SK-N-MC (cell line): Measurements from ENCODE around the gene AQP12A.
"Not testable (repeated sequence)": the region's sequence is repeated elsewhere in the genome, so short reads cannot be mapped to it uniquely, and the experiment has no call there.

Experiments
- DNase-seq: peaks from one replicate; pipeline ENCODE4 v3.0.0-alpha.2; 2011; ENCODE audit warnings: low read depth, low spot score
- H3K27ac ChIP-seq: fragments of 200-600 bp; sonication (generic); 2 replicates; pipeline ENCODE4 v1.5.1; 2016; ENCODE audit warnings: mixed run types
- H3K36me3 ChIP-seq: fragments of 200-600 bp; sonication (generic); 2 replicates; pipeline ENCODE4 v1.6.1; 2017; ENCODE audit warnings: antibody characterized with exemption, low read length, mixed read lengths; ENCODE audit not compliant: insufficient read depth
- H3K4me3 ChIP-seq: fragments of 200-600 bp; sonication (generic); 2 replicates; pipeline ENCODE4 v1.5.1; 2016
- H3K9ac ChIP-seq: fragments of 200-600 bp; sonication (generic); 2 replicates; pipeline ENCODE4 v1.8.0; 2017; ENCODE audit warnings: mixed run types, mixed read lengths; ENCODE audit not compliant: insufficient read length
- H3K9me3 ChIP-seq: fragments of 200-600 bp; sonication (generic); 2 replicates; pipeline ENCODE4 v1.6.1; 2017; ENCODE audit warnings: low read depth, mild to moderate bottlenecking, antibody characterized with exemption, low read length, moderate library complexity, mixed read lengths
- EZH2 ChIP-seq: fragments of 200-600 bp; sonication (generic); IDR thresholded peaks from one replicate; pipeline ENCODE4 v1.6.1; 2017; ENCODE audit warnings: antibody characterized with exemption
- FOXP2 ChIP-seq: optimal IDR thresholded peaks from 2 replicates; pipeline ENCODE3; 2011; ENCODE audit warnings: mild to moderate bottlenecking, moderate library complexity; ENCODE audit not compliant: insufficient read depth; ENCODE audit errors: extremely low read length, control extremely low read depth
- POLR2AphosphoS5 ChIP-seq: IDR thresholded peaks from 2 replicates; pipeline ENCODE4 v1.6.1; 2012; ENCODE audit warnings: mild to moderate bottlenecking, low read depth, low read length, borderline replicate concordance

Gene AQP12A

GRCh38 chr2:240691631-240692420, at the start of gene AQP12A:
TSS of gene AQP12A (plus strand) at chr2:240691866. CDS start at chr2:240691914, 48 bp downstream.
- H3K4me3 ChIP-seq, H3K9me3 ChIP-seq, H3K27ac ChIP-seq, H3K9ac ChIP-seq, H3K36me3 ChIP-seq, DNase-seq: not testable (repeated sequence)

GRCh38 chr2:240642061-240642805, 49.4 kb upstream of the AQP12A start:
- DNase-seq, result no peak
- no peak overlapping the region for H3K9ac ChIP-seq
- H3K9me3 ChIP-seq, result no peaks in the 10 kb centered on the region
- no peaks in the 10 kb centered on the region for H3K36me3 ChIP-seq
- no peak overlapping the region for H3K27ac ChIP-seq
- no peak for TF ChIP-seq FOXP2
- no peak for TF ChIP-seq EZH2
- TF ChIP-seq POLR2AphosphoS5, result no peak
- no peak overlapping the region for H3K4me3 ChIP-seq

GRCh38 chr2:240642806-240643092, 48.9 kb upstream of the AQP12A start:
- H3K36me3 ChIP-seq, result no peaks in the 10 kb centered on the region
- no peak for DNase-seq
- H3K9me3 ChIP-seq, result no peaks in the 10 kb centered on the region
- no peak overlapping the region for H3K27ac ChIP-seq
- no peak overlapping the region for H3K4me3 ChIP-seq
- TF ChIP-seq EZH2 (no peak), POLR2AphosphoS5 (no peak), FOXP2 (no peak)
- H3K9ac ChIP-seq, result no peak overlapping the region

GRCh38 chr2:240643093-240643810, 48.4 kb upstream of the AQP12A start:
- no peak overlapping the region for H3K4me3 ChIP-seq
- no peak overlapping the region for H3K9ac ChIP-seq
- no peaks in the 10 kb centered on the region for H3K36me3 ChIP-seq
- H3K27ac ChIP-seq, result no peak overlapping the region
- DNase-seq, result no peak
- H3K9me3 ChIP-seq, result no peaks in the 10 kb centered on the region
- TF ChIP-seq EZH2 (no peak), POLR2AphosphoS5 (no peak)

GRCh38 chr2:240643811-240644150, 47.9 kb upstream of the AQP12A start:
- Histone ChIP-seq H3K4me3 (no peak overlapping the region), H3K36me3 (no peaks in the 10 kb centered on the region), H3K9ac (no peak overlapping the region), H3K9me3 (no peaks in the 10 kb centered on the region), H3K27ac (no peak overlapping the region)
- TF ChIP-seq POLR2AphosphoS5 (no peak), EZH2 (no peak), FOXP2 (no peak)
- no peak for DNase-seq

GRCh38 chr2:240644171-240644651, 47.5 kb upstream of the AQP12A start:
- Histone ChIP-seq H3K4me3 (no peak overlapping the region), H3K9me3 (no peaks in the 10 kb centered on the region), H3K27ac (no peak overlapping the region), H3K9ac (no peak overlapping the region), H3K36me3 (no peaks in the 10 kb centered on the region)
- TF ChIP-seq EZH2, result no peak
- no peak for TF ChIP-seq FOXP2
- no peak for TF ChIP-seq POLR2AphosphoS5
- DNase-seq, result no peak

- no peak for TF ChIP-seq EZH2
- no peak for TF ChIP-seq FOXP2
- TF ChIP-seq POLR2AphosphoS5, result no peak
- Histone ChIP-seq H3K4me3 (no peak overlapping the region), H3K9me3 (no peaks in the 10 kb centered on the region), H3K9ac (no peak overlapping the region), H3K36me3 (no peaks in the 10 kb centered on the region), H3K27ac (no peak overlapping the region)
- no peak for DNase-seq
These were observed 46.8 kb upstream of the AQP12A start for GRCh38 chr2:240644859-240645301.

GRCh38 chr2:240645346-240645745, 46.3 kb upstream of the AQP12A start:
- Histone ChIP-seq H3K4me3 (no peak overlapping the region), H3K9ac (no peak overlapping the region), H3K36me3 (no peaks in the 10 kb centered on the region), H3K27ac (no peak overlapping the region), H3K9me3 (no peaks in the 10 kb centered on the region)
- TF ChIP-seq FOXP2, result no peak
- TF ChIP-seq EZH2, result no peak
- TF ChIP-seq POLR2AphosphoS5, result no peak
- DNase-seq, result no peak
